Amniotic stem cell (primary cell): Measurements from ENCODE around the gene SMARCAL1.
"Not testable (repeated sequence)": the region's sequence is repeated elsewhere in the genome, so short reads cannot be mapped to it uniquely, and the experiment has no call there.

Experiments used
- DNase-seq: peaks from one replicate; lab custom pipeline; 2025; lab: John Stamatoyannopoulos, UW

Gene SMARCAL1

GRCh38 chr2:216502381-216503158 is 90.3 kb downstream of the SMARCAL1 start:
- DNase-seq = no peak

DNA sequence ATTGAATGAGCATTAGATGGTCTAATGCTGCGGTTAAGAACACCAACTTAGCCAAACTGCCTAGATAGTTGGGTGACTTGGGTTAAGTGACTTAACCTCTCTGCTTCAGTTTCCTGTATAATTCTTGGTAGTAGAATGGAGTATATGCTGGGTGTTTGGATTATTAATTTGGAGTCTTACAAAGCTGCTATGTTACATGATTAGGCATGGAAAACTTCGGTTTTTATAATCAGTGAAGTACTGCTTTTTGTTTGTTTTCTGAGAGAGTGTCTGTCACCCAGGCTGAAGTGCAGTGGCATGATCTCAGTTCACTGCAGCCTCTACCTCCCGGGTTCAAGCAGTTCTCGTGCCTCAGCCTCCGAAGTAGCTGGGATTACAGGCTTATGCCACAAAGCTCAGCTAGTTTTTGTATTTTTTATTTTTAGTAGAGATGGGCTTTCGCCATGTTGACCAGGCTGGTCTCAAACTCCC is 90.9 kb downstream of the SMARCAL1 start:
- no peak for DNase-seq

GRCh38 chr2:216503697-216504375 is 91.6 kb downstream of the SMARCAL1 start:
- no peak for DNase-seq

DNA sequence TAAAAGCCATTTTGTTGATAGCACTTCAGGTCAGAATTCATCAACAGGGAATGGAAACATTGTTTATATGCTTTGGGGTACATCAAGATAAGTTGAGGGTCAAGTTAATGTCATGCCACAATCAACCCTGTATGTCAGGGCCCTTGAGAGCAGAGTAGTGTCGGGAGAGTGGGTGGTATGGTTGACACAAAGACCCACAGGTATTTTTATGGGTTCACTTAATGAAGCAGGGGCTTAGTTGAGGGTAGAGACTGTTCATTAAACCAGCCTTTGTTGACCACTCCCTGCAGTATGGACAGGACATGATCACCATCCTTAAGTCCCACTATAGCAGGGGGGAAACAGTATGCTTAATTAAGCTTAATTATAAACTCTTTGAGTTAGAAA is 92.1 kb downstream of the SMARCAL1 start:
- DNase-seq = no peak

GRCh38 chr2:216505133-216506106 is 93.1 kb downstream of the SMARCAL1 start:
- DNase-seq = no peak

GRCh38 chr2:216507220-216508160 is 95.2 kb downstream of the SMARCAL1 start:
- DNase-seq = no peak

DNA sequence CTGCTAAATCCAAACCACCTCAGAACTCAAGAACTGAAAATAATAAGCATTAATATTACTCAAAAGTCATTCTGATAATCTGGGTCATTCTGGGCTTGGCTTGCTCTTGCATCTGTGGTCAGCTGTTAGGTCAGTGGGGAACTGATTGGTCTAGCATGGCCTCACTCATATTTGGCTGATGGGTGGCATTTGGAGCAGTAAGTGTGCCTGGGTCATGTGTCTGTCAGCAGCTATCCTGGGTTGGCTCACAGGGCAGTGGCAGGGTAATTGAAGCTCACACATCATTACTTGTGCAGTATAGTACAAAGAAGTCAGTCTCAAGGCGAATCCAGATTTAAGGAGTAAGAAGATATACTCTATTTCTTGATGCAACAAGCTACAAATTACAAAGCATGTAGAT is 95.9 kb downstream of the SMARCAL1 start:
- no peak for DNase-seq

GRCh38 chr2:216516730-216517350 is 104.6 kb downstream of the SMARCAL1 start:
- DNase-seq = peak; percentile 29

DNA sequence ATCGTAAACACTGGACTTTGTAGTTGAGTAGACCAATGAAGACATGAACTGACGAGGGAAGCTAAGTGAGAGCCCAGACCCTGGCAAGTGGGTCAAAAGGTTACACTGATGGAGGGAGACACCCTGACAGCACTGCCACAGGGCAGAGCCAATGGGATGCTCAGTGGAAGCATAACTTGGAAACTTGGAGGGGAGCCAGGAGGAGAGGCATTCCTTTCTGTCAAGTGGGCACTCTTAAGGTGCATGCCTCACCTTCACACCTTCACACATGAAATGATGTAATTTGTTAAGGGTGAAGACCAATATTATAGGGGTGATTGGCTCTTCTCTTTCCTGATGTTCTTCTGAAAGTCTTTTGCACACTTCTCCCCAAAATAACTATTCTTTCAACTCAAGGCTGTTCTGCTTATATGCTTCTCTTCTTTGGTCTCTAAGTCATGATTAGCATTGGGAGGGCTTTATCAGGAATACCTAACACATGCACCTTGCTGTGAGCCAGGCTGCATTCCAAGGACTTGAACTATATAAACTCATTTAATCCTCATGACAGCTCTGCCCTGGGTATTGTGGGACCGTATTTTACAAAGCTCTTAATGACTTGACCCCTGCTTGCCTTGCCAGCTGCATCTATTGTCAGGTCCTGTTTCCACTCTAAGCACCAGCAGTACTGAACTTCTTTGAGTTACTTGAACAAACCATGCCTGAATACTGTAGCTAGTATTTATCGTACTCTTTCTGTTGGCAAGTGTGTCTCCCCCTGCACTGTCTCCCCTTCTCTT is 105.4 kb downstream of the SMARCAL1 start:
- no peak for DNase-seq

- DNase-seq = not testable (repeated sequence)
These were observed 106.4 kb downstream of the SMARCAL1 start for GRCh38 chr2:216518566-216519119.

DNA sequence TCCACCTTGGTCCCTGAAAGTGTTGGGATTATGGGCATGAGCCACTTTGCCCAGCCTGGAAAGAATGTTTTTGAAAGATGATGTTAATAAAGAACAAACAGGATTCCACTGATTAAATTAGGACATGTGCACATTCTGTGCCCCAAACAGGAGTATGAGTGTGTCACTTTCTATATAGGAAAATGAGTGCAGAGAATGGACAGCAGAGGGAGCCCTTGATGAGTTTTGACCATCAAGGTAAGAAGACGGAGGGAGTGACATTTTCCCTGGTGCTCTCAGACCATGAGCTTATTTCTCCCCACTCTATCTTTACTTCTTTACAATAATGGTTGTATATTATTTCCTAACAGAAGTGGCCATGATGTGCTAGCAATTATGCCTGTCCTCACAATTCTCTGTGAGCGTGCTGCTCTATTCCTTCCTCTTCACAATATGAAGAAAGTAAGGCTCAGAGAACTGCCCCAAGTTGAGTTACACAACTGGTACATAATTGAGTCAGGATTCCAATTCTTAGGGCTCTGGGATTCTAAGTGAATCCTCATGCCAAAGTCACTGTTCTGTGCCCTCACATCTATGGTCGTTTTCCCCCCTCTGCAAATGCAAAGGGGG is 107.0 kb downstream of the SMARCAL1 start:
- DNase-seq = peak; percentile 78

DNA sequence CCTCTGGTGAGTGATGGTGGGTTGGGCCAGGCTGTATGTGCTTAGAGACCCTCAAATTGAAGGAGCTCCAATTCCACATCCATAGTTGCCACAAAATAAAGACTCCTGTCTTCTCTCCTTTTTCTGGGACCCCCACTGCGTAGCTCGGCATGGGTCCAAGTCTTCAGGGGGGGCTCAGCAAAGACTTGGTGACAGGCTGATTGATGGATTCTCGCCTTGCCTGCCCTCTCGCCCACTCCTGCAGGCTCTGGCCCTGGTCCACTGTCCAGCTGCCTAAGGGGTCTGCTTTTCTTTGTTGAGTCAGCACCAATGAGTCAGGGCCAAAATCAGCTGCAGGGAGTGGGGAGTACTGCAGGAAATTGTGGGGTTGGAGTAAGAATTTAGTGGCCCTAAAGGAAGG is 107.8 kb downstream of the SMARCAL1 start:
- no peak for DNase-seq

GRCh38 chr2:216522892-216523502 is 110.7 kb downstream of the SMARCAL1 start:
- no peak for DNase-seq

- no peak for DNase-seq
These were observed 113.7 kb downstream of the SMARCAL1 start for GRCh38 chr2:216525972-216526371.

DNA sequence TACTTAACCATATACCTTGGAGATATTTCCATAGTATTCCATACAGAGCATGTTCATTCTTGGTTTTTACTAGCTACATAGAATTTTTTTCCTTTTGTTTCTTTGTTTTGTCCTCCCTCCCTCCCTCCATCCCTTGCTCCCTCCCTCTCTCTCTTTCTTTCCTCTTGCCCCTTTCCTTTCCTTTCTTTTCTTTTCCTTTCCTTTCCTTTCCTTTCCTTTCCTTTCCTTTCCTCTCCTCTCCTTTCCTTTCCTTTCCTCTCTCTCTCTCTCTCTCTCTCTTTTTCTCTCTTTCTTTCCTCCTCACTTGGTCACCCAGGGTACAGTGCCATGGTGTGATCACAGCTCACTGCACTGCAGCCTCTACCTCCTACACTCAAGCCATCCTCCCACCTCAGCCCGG is 114.7 kb downstream of the SMARCAL1 start:
- DNase-seq = no peak

- DNase-seq = no peak
These were observed 115.3 kb downstream of the SMARCAL1 start for GRCh38 chr2:216527600-216527999.

DNA sequence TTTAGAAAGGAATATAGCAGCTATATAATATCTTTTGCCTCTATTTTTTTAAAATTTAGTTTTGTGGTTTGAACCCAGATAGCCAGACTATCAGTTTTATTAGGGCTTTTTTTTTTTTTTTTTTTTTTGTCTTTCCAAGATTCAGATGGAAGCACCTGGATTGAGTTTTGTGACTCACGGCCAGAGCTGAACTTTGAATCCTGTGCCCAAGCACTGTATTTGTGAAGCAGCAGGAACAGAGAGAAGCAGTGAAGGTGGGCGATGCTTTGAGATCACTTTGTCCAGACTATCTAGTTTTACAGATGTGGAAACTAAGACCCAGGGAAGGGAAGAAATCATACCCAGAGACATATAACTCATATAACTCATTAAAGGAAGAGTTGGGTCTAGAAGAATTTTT is 120.3 kb downstream of the SMARCAL1 start:
- no peak for DNase-seq
